GM11168 (cell line): ENCODE data around the gene NXF3.
"Not testable (repeated sequence)": the region's sequence is repeated elsewhere in the genome, so short reads cannot be mapped to it uniquely, and the experiment has no call there.

Source experiments
- in situ Hi-C: fragments of 300-500 bp; cut with MboI; formaldehyde crosslinking; loops from one replicate; pipeline ENCODE4 v1.12.0; 2022; ENCODE audit warnings: low sequenced_read_pairs; ENCODE audit not compliant: unreplicated experiment

NXF3 gene

GRCh38 chrX:103092942-103093341, at the start of gene NXF3:
NXF3 (minus strand) TSS chrX:103093143; CDS start chrX:103093023, 120 bp downstream.
- in situ Hi-C loops: no loop called here

- in situ Hi-C loops: not testable (repeated sequence)
Measured at GRCh38 chrX:103136528-103136927, 43.6 kb upstream of the NXF3 start.

GRCh38 chrX:103124284-103124683, 31.3 kb upstream of the NXF3 start:
- in situ Hi-C loops: no loop called here

- in situ Hi-C loops: no loop called here
Measured at GRCh38 chrX:103120748-103121147, 27.8 kb upstream of the NXF3 start.

- in situ Hi-C loops: not testable (repeated sequence)
Measured at GRCh38 chrX:103116970-103117369, 24.0 kb upstream of the NXF3 start.

GRCh38 chrX:103109497-103109896, 16.6 kb upstream of the NXF3 start:
- in situ Hi-C loops: not testable (repeated sequence)

GRCh38 chrX:103107836-103108235, 14.9 kb upstream of the NXF3 start:
- in situ Hi-C loops: no loop called here

GRCh38 chrX:103107227-103107737, 14.3 kb upstream of the NXF3 start:
- in situ Hi-C loops: not testable (repeated sequence)

GRCh38 chrX:103104370-103104769, 11.4 kb upstream of the NXF3 start:
- in situ Hi-C loops: not testable (repeated sequence)

GRCh38 chrX:103103866-103104265, 10.9 kb upstream of the NXF3 start:
- in situ Hi-C loops: not testable (repeated sequence)

- in situ Hi-C loops: no loop called here
Measured at GRCh38 chrX:103101299-103102042, 8.5 kb upstream of the NXF3 start.

GRCh38 chrX:103100484-103100883, 7.5 kb upstream of the NXF3 start:
- in situ Hi-C loops: no loop called here

- in situ Hi-C loops: no loop called here
Measured at GRCh38 chrX:103099691-103100090, 6.7 kb upstream of the NXF3 start.

GRCh38 chrX:103098488-103098887, 5.5 kb upstream of the NXF3 start:
- in situ Hi-C loops: no loop called here

GRCh38 chrX:103081051-103081450, 11.9 kb downstream of the NXF3 start:
- in situ Hi-C loops: no loop called here

GRCh38 chrX:103073467-103073866, 19.5 kb downstream of the NXF3 start:
- in situ Hi-C loops: no loop called here

GRCh38 chrX:103066606-103067005, 26.3 kb downstream of the NXF3 start:
- in situ Hi-C loops: no loop called here

GRCh38 chrX:103063918-103064434, 29.0 kb downstream of the NXF3 start, which contains the start of gene BEX1:
BEX1 (minus strand) TSS chrX:103064171; CDS start chrX:103063274, 897 bp downstream.
- in situ Hi-C loops: no loop called here

GRCh38 chrX:103063191-103063845, 29.6 kb downstream of the NXF3 start:
- in situ Hi-C loops: no loop called here

GRCh38 chrX:103061486-103061885, 31.5 kb downstream of the NXF3 start:
- in situ Hi-C loops: no loop called here

GRCh38 chrX:103056902-103057301, 36.0 kb downstream of the NXF3 start:
- in situ Hi-C loops: no loop called here
